GM21786 (cell line): Measurements from ENCODE around the gene DBF4.
"Not testable (repeated sequence)": the region's sequence is repeated elsewhere in the genome, so short reads cannot be mapped to it uniquely, and the experiment has no call there.

Experiments used
- ATAC-seq: cut with Tn5 transposase; IDR thresholded peaks from one replicate; pipeline ENCODE4 v1.9.1; 2021; ENCODE audit not compliant: unreplicated experiment

The DBF4 gene

DNA sequence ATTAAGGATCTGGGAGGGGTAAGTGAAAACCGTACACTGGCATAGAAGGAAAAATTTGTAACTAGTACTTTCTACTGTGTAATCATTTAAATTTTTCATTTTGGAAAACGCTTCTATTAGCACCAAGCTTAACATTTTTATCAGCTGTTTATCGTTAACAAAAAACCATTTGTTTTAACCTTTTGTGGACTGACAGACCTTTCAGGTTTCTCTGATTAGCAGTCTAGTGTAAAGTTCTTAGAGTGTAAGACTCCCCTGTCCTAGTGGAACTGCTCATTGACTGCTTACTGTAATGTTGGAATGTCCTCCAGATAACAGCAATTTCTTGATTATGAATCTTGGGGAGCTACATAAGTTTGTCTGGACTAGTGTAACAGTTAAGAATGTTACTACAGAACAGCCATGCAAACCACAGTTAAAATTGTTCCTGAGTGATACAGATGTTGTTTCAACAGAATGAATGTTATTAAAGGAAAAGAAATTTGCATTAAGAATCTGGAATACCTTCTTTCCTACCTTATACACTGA lies 2.0 kb downstream of the DBF4 start:
- ATAC-seq, result no peak

DNA sequence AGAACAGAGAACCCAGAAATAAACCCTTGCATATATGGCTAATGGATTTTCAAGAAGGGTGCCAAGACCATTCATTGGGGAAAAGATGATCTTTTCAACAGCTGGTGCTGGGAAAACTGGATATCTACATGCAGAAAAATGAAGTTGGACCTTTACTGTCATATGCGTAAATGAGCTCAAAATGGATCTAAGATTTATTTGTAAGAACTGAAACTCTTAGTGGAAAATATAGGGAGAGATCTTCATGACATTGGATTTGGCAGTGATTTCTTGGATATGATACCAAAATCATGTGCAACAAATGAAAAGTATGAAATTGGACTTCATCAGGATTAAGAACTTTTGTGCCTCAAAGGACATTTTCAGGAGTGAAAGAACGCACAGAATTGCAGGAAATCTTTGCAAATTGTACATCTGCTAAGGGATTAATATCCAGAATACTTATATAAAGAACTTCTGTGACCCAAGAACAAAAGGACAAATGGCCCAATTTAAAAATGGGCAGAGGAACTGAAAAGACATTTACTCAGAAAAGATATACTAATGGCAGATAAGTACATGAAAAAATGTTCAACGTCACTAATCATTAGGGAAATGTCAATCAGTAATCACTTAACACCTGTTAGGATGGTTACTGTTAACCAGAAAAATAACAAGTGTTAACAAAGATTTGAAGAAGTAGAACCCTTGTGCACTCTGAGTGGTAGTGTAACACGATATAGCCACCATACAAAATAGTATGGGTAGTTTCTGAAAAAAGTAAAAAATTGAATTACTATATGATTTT lies 6.1 kb downstream of the DBF4 start:
- no peak for ATAC-seq

DNA sequence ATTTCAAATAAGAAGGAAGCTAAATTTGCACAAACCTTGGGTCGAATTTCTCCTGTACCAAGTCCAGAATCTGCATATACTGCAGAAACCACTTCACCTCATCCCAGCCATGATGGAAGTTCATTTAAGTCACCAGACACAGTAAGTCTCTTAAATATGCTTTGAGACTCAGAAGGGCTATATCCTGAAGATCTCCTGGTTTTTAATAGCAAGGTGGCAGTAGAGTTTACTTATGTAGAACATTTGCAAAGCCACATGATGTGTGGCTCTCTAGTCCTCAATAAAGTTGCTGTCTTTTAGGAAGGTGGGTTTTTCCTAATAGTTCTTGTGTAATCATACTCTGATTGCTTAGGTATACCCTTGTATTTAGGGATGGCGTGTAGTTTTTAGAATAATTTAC lies 8.7 kb downstream of the DBF4 start:
- ATAC-seq, result no peak

DNA sequence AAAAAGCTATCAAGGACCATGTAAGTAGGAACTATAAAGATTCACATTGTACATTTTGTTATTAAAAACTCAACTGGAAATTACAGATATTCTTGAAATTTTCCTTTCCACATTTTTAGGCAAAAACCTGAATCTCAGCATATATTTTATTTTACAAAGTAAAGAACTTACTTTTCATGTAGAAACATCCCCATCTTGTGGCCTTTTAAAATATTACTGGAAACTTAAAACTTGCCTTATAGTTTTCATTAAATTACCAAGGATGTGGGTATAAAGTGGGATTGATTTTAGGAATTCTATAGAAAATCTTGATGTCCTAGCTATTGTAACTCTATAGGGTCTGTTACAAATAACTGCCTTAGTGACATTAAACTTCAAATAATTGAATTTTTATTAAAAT lies 10.6 kb downstream of the DBF4 start:
- ATAC-seq, result no peak

DNA sequence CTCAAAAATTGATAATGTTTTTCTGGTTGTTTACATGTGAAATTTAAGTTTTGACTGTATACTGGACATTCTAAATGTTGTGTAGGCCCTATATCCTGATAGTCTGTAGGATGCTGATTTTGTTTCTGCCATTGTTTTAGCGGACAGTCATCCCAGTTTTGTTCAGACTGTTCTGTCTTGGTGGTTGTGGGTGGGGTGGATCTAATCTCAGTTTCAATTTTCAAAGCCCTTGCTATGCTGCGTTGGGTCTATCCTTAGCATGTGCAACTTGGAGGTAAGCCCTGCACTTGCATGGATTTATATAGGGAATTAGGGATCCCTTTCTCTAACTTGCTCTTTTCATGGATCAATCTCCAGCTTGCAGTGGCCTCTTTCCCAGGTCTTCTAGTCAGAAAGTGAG lies 19.1 kb downstream of the DBF4 start:
- no peak for ATAC-seq

DNA sequence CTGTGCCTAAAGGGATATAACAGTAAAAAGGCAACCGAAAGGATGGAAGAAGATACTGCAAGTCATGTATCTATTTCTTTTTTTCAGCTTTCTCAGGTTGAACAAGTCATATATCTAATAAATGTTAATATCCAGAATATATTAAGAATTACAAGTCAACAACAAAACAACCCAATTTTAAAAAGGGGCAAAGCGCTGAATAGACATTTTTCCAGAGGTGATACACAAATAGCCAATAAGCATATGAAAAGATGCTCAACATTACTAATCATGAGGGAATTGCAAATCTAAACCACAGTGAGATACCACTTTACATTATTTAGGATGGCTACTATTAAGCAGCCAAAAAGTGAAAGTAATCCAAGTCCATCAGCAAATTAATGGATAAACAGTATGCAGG lies 23.0 kb downstream of the DBF4 start:
- no peak for ATAC-seq

DNA sequence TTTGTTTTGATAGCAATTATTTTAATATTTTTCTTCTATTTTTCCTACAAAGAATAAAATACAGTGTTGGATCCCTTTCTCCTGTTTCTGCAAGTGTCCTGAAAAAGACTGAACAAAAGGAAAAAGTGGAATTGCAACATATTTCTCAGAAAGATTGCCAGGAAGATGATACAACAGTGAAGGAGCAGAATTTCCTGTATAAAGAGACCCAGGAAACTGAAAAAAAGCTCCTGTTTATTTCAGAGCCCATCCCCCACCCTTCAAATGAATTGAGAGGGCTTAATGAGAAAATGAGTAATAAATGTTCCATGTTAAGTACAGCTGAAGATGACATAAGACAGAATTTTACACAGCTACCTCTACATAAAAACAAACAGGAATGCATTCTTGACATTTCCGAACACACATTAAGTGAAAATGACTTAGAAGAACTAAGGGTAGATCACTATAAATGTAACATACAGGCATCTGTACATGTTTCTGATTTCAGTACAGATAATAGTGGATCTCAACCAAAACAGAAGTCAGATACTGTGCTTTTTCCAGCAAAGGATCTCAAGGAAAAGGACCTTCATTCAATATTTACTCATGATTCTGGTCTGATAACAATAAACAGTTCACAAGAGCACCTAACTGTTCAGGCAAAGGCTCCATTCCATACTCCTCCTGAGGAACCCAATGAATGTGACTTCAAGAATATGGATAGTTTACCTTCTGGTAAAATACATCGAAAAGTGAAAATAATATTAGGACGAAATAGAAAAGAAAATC lies 31.0 kb downstream of the DBF4 start:
- ATAC-seq, result not testable (repeated sequence)

DNA sequence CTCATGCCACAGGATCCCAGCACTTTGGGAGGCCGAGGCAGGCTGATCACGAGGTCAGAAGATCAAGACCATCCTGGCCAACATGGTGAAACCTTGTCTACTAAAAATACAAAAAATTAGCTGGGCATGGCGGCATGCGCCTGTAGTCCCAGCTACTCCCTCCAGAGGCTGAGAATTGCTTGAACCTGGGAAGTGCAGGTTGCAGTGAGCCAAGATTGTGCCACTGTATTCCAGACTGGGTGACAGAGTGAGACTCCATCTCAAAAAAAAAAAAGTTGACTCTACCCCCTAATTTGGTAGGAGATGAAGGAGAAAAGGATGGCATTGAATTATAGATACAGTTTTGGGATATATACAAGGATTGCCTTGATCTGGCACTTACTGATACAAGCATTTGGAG lies 32.5 kb downstream of the DBF4 start:
- not testable (repeated sequence) for ATAC-seq

DNA sequence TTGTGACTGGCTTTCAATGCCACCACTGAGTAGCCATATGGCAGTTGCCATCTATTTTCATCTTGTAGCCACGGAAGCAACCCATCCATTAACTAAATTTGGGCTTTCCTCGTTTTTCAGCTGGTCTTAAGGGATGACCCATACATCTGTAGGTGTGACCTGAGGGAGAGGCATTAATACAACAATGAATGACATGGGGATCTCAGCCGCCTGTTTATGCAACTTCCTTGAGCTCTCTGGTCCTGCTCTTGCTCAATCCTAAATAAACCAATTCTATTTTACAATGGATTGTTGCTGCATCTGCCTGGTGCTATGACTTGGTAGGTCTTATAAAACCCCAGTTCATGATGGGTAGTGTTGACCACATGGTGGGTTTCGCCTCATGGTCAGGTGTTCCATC lies 35.8 kb downstream of the DBF4 start:
- ATAC-seq, result no peak

DNA sequence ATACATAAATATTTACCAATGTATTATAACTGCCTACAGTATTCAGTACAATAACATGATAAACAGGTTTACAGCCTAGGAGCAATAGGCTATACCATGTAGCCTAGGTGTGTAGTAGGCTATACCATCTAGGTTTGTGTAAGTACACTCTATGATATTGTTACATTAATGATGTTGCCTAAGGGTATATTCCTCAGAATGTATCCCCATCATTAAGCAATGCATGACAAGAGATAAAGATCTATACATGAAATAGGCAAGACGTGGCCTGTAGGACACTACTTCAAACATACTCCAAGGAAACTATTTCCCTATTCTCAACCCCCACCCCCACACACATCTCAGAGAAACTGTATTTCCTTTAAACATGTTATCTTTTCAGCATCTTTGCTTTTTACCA lies 42.4 kb downstream of the DBF4 start:
- no peak for ATAC-seq

DNA sequence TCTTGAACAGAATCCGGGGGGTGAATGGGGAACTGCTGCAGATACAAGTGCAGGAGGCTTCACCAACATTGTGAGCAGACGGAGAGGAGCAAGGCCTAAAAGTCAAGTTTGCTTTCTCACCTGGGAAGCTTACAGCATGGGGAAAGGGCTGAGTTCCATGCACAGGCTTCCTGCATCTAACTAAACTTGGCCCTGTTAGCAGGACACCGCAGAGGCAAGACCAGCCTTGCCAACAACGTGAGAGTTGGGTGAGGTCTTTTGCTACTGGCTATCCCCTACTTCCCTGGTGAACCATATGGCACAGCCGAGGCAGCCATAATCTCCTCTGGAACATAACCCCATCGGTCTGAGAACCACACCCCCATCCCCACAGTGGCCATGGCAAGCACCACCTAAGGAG lies 43.6 kb downstream of the DBF4 start:
- ATAC-seq, result no peak

DNA sequence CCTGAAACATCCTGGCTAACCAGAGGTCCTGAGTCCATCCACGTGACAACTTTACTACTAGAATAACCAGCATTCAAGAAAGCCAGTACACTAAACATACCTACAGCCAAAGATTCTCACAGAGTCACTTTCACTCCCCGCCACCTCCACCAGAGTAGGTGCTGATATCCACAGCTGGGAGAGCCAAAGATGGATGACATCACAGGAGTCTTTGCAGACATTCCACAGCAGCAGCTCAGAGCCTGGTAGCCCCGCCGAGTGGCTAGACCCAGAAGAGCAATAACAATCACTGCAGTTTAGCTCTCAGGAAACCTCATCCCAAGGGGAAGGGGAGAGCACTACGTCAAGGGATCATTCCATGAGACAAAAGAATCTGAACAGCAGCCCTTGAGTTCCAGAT lies 44.3 kb downstream of the DBF4 start:
- ATAC-seq, result no peak

DNA sequence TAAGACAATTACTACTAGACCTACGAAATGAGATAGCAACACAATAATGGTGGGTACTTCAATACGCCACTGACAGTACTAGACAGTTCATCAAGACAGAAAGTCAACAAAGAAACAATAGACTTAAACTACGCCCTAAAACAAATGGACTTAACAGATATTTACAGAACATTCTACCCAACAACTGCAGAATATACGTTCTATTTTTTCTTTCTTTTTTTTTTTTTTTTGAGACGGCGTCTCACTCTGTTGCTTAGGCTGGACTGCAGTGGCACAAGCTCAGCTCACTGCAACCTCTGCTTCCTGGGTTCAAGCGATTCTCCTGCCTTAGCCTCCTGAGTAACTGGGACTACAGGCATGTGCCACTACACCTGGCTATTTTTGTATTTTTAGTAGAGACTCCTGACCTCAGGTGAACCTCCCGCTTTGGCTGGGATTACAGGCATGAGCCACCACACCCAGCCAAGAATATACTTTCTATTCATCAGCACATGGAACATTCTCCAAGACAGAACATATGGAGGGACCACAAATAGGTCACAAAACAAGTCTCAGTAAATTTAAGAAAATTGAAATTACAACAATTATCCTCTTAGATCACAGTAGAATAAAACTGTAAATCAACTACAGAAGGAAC lies 46.6 kb downstream of the DBF4 start:
- ATAC-seq, result not testable (repeated sequence)

DNA sequence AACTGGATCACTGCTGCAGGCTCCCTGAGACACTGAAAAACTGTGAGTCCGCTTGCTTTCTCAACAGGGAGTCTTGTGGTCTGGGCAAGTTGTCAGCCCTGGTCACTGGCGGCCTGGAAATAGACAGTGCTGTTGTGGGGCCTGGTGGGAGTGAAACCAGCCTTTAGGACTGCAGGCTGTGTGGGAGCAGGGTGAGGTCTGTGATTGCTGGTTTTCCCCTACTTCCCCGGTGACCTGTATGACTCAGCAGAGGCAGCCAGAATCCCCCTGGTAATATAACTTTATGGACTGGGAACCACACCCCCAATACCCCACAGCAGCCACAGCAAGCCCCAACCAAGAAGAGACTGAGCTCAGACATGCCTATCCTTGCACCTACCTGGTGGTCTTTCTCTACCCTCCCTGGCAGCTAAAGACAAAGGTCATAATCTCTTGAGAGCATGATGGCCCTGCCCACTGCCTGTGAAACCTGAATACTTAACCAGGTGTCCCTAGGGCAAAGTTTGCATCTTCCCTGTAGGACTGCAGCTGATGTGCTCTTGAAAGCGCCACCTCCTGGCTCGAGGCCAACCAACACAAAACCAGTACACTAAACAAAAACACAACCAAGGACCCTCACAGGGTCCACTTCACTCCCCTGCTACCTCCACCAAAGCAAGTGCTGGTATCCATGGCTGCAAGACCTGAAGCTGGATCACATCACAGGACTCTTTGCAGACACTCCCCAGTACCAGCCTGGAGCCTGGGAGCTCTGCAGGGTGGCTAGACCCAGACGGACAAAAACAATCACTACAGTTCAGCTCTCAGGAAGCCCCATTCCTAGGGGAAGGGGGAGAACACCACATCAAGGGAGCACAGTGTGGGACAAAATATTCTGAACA lies 50.5 kb downstream of the DBF4 start:
- peak; percentile 96 for ATAC-seq

DNA sequence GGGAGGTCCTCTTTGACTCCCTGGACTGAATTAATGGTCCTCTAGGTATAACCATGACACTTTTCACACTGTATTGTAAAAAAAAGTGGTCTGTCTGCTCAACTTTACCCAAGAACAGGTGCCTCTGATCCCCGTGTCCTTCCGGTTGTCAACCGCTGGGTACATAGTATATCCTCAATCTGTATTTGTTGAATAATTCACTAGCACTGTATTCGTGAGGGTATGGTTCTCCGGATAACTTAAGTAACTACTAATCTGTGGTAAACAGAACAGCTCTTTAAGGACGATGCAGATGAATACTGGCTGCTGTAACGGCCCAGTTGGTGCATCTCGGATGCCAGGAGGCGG lies 57.3 kb downstream of the DBF4 start:
- peak; percentile 16 for ATAC-seq

DNA sequence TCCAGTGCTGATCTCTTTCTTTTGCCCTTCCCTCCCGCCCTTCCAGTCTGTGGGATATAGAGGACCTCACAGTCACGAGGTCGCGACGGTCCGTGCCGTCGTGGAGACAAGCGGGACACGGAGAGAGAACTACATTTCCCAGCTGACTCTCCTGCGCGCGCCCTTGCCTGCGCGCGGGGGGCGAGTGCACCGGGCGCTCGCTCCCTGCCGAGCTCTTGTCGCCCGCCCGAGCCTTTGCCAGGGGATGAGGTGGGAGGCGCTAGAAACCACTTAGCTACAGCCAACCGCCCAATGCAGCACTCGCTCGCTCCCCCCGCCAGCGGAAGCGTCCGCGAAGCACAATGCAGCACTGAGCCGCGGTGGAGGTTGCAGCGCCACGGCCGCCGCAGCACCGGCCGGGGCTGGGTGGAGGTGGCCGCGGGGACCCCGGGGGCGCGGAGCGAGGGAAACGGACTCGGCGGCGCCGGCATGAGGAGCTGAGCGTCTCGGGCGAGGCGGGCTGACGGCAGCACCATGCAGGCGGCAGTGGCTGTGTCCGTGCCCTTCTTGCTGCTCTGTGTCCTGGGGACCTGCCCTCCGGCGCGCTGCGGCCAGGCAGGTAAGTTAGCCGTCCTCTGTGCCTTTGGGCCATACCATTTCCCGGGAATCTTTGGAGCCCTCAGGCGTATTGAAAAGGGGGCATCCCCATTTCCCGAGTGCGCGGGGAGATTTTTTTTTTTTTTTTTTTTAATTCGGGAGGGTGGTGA lies 57.8 kb downstream of the DBF4 start, which contains the start of gene ADAM22:
TSS of gene ADAM22 (plus strand) at position 299 of the 746 bp plus-strand sequence. CDS start at position 514, 215 bp downstream.
- ATAC-seq, result peak; percentile 92

DNA sequence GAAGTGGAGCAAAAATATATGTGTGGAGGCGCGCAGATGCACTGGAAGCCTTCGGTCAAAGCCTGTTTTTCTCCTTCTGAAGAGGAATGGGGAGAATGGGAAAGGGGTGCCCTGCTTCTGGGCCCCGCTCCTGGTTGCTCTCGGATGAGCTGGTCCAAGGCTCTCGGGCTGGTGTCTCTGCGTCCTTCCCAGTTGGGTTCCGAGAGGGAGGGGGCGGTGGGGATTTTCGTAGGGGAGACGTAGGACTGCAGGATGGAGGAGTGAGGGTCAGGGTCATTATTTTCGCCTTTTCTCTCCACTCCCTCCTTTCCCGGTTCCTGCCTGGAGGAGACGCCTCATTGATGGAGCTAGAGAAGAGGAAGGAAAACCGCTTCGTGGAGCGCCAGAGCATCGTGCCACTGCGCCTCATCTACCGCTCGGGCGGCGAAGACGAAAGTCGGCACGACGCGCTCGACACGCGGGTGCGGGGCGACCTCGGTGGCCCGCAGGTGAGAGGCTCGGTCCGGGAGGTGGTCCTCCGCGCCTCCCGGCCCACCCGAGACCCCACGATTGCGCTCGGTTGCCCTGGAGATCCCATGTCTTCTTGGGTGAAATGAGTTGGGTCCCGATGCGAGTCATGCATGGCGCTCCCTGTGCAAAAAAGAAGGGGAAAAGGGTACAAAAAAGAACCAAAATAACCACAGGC lies 58.5 kb downstream of the DBF4 start:
- no peak for ATAC-seq

DNA sequence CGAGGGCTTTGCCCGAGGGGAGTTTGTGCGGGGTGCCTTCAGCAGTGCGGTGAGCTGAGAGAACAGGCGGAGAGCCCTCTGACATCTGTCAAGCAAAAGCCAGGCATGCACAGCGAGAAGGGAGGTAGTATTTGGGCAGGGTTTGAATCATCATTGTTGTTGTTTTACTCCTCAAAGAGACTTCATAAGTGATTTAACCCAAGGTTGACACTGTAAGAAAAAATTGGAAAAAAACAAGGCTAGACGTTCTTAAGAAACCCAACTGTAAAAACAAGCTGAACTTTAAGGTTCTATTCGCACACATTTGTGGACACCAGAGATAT lies 59.1 kb downstream of the DBF4 start:
- ATAC-seq, result no peak

DNA sequence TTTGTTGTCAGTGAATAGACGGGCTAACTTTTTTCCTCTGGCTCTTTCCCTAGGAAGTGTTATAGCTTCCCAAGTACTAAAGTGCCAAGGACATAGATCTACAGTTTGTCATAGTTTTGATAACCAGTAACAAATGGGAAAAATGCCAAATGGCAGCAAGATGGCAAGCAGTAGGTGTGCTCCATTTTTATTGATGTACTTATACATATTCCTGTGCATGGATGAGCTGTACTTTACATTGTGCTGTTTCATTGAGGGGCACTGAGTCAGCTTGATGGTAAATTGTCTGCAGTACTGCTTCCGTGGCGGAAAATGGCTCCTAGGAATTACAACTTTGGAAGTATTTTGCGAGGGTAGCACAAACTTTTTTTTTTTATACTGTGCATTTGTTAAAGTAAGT lies 64.8 kb downstream of the DBF4 start:
- no peak for ATAC-seq

DNA sequence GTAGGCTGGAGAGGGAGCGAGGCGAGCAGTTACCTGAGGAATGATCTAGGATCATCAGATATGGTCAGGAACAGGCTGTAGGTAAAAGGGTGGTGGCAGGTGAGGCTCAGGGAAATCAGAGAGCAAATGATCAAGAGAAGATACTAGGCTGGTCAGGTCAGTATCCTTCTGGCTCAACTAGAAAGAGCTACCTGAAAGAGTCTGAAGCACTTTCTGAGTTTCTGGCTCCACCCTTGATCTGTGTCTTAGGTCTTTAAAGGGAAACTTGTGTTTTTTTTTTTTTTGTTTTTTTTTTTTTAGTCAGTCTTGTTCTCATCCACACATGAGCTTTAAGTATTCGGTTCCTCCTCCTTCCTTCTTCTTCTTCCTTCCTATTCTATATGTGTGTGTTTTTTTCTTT lies 68.3 kb downstream of the DBF4 start:
- peak; percentile 46 for ATAC-seq
